ENCODE data around the gene LOXHD1.

- TF ChIP-seq EZH2 (IDR thresholded peaks at IDR 0.05; ENCODE audit: borderline replicate concordance, insufficient read depth, low read depth, low read length, poor library complexity, severe bottlenecking) = no peak
- TF ChIP-seq CTCF (IDR thresholded peaks at IDR 0.05) = no peak
Observed at GRCh38 chr18:46428368-46428767, 228.7 kb downstream of the LOXHD1 start.

Measured in B cell (primary cell).